Measurements from ENCODE around the gene IMPG2.

DNA sequence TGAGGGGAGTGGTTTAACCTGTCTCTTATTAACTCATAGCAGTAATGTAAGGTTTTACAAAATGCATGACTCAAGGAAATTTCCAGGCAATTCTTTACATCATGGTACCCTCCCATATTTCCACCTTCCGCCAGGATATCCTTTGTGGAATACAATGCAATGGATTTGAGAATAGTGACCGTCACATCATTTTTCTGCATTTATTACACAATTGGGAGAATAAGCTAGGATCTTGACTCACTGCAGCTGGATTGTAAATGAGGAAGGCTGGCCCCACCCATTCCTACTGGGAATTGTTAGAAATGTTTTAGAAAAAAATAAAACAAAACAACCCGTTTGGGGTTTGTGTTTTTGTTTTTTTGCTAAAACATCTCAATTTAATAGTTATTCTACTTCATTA lies 97.4 kb downstream of the IMPG2 start:
- TF ChIP-seq, protein P1, sequence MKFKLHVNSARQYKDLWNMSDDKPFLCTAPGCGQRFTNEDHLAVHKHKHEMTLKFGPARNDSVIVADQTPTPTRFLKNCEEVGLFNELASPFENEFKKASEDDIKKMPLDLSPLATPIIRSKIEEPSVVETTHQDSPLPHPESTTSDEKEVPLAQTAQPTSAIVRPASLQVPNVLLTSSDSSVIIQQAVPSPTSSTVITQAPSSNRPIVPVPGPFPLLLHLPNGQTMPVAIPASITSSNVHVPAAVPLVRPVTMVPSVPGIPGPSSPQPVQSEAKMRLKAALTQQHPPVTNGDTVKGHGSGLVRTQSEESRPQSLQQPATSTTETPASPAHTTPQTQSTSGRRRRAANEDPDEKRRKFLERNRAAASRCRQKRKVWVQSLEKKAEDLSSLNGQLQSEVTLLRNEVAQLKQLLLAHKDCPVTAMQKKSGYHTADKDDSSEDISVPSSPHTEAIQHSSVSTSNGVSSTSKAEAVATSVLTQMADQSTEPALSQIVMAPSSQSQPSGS (tag by site-specific recombination; IDR thresholded peaks at IDR 0.05; ENCODE audit: low read depth): no peak
- TF ChIP-seq, protein P2, sequence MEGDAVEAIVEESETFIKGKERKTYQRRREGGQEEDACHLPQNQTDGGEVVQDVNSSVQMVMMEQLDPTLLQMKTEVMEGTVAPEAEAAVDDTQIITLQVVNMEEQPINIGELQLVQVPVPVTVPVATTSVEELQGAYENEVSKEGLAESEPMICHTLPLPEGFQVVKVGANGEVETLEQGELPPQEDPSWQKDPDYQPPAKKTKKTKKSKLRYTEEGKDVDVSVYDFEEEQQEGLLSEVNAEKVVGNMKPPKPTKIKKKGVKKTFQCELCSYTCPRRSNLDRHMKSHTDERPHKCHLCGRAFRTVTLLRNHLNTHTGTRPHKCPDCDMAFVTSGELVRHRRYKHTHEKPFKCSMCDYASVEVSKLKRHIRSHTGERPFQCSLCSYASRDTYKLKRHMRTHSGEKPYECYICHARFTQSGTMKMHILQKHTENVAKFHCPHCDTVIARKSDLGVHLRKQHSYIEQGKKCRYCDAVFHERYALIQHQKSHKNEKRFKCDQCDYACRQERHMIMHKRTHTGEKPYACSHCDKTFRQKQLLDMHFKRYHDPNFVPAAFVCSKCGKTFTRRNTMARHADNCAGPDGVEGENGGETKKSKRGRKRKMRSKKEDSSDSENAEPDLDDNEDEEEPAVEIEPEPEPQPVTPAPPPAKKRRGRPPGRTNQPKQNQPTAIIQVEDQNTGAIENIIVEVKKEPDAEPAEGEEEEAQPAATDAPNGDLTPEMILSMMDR (tag by site-specific recombination; IDR thresholded peaks at IDR 0.05): no peak
- TF ChIP-seq ZNF266 (tag by site-specific recombination; IDR thresholded peaks at IDR 0.05; ENCODE audit: low read depth): no peak
- no peak for TF ChIP-seq ZFP37 (tag by site-specific recombination; IDR thresholded peaks at IDR 0.05)
- TF ChIP-seq, protein P3, sequence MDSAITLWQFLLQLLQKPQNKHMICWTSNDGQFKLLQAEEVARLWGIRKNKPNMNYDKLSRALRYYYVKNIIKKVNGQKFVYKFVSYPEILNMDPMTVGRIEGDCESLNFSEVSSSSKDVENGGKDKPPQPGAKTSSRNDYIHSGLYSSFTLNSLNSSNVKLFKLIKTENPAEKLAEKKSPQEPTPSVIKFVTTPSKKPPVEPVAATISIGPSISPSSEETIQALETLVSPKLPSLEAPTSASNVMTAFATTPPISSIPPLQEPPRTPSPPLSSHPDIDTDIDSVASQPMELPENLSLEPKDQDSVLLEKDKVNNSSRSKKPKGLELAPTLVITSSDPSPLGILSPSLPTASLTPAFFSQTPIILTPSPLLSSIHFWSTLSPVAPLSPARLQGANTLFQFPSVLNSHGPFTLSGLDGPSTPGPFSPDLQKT (IDR thresholded peaks at IDR 0.05; ENCODE audit: borderline replicate concordance, low read depth, low read length): no peak
- no peak for TF ChIP-seq ZNF776 (tag by site-specific recombination; IDR thresholded peaks at IDR 0.05; ENCODE audit: borderline replicate concordance)
- TF ChIP-seq, protein P4, sequence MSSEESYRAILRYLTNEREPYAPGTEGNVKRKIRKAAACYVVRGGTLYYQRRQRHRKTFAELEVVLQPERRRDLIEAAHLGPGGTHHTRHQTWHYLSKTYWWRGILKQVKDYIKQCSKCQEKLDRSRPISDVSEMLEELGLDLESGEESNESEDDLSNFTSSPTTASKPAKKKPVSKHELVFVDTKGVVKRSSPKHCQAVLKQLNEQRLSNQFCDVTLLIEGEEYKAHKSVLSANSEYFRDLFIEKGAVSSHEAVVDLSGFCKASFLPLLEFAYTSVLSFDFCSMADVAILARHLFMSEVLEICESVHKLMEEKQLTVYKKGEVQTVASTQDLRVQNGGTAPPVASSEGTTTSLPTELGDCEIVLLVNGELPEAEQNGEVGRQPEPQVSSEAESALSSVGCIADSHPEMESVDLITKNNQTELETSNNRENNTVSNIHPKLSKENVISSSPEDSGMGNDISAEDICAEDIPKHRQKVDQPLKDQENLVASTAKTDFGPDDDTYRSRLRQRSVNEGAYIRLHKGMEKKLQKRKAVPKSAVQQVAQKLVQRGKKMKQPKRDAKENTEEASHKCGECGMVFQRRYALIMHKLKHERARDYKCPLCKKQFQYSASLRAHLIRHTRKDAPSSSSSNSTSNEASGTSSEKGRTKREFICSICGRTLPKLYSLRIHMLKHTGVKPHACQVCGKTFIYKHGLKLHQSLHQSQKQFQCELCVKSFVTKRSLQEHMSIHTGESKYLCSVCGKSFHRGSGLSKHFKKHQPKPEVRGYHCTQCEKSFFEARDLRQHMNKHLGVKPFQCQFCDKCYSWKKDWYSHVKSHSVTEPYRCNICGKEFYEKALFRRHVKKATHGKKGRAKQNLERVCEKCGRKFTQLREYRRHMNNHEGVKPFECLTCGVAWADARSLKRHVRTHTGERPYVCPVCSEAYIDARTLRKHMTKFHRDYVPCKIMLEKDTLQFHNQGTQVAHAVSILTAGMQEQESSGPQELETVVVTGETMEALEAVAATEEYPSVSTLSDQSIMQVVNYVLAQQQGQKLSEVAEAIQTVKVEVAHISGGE (tag by site-specific recombination; conservative IDR thresholded peaks at IDR 0.05; ENCODE audit: low read depth): no peak
- TF ChIP-seq, protein P5, sequence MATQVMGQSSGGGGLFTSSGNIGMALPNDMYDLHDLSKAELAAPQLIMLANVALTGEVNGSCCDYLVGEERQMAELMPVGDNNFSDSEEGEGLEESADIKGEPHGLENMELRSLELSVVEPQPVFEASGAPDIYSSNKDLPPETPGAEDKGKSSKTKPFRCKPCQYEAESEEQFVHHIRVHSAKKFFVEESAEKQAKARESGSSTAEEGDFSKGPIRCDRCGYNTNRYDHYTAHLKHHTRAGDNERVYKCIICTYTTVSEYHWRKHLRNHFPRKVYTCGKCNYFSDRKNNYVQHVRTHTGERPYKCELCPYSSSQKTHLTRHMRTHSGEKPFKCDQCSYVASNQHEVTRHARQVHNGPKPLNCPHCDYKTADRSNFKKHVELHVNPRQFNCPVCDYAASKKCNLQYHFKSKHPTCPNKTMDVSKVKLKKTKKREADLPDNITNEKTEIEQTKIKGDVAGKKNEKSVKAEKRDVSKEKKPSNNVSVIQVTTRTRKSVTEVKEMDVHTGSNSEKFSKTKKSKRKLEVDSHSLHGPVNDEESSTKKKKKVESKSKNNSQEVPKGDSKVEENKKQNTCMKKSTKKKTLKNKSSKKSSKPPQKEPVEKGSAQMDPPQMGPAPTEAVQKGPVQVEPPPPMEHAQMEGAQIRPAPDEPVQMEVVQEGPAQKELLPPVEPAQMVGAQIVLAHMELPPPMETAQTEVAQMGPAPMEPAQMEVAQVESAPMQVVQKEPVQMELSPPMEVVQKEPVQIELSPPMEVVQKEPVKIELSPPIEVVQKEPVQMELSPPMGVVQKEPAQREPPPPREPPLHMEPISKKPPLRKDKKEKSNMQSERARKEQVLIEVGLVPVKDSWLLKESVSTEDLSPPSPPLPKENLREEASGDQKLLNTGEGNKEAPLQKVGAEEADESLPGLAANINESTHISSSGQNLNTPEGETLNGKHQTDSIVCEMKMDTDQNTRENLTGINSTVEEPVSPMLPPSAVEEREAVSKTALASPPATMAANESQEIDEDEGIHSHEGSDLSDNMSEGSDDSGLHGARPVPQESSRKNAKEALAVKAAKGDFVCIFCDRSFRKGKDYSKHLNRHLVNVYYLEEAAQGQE (tag by site-specific recombination; IDR thresholded peaks at IDR 0.05): no peak
- TF ChIP-seq YY1 (tag by site-specific recombination; IDR thresholded peaks at IDR 0.05): no peak
- no peak for TF ChIP-seq OSR2 (tag by site-specific recombination; IDR thresholded peaks at IDR 0.05)
- no peak for TF ChIP-seq ZBTB1 (tag by site-specific recombination; IDR thresholded peaks at IDR 0.05)
- TF ChIP-seq, protein P6, sequence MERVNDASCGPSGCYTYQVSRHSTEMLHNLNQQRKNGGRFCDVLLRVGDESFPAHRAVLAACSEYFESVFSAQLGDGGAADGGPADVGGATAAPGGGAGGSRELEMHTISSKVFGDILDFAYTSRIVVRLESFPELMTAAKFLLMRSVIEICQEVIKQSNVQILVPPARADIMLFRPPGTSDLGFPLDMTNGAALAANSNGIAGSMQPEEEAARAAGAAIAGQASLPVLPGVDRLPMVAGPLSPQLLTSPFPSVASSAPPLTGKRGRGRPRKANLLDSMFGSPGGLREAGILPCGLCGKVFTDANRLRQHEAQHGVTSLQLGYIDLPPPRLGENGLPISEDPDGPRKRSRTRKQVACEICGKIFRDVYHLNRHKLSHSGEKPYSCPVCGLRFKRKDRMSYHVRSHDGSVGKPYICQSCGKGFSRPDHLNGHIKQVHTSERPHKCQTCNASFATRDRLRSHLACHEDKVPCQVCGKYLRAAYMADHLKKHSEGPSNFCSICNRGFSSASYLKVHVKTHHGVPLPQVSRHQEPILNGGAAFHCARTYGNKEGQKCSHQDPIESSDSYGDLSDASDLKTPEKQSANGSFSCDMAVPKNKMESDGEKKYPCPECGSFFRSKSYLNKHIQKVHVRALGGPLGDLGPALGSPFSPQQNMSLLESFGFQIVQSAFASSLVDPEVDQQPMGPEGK (tag by site-specific recombination; IDR thresholded peaks at IDR 0.05): no peak

All from HEK293 (cell line).